HEK293 (cell line): Measurements from ENCODE around the gene KRTAP19-8.

ENCODE experiments used
- CTCF ChIP-seq: fragments of 450-650 bp; formaldehyde crosslinking; IDR thresholded peaks from 2 replicates; pipeline ENCODE4 v1.5.1; 2016; ENCODE audit warnings: missing biosample characterization, missing genetic modification characterization
- REST ChIP-seq: fragments of 450-650 bp; formaldehyde crosslinking; IDR thresholded peaks from 2 replicates; pipeline ENCODE4 v1.5.1; 2016; ENCODE audit warnings: missing biosample characterization, missing genetic modification characterization

GRCh38 chr21:31050577-31051157, 12.4 kb upstream of the KRTAP19-8 start:
- TF ChIP-seq REST (tag by site-specific recombination) (no peak), CTCF (tag by site-specific recombination) (no peak)
